Subcutaneous adipose tissue (tissue), 4 donors: Measurements from ENCODE around the gene TXNL4A. TPM values are rescaled to one million over a fixed set of nuclear protein-coding genes. Genes with fewer than 3 reads are reported as not detected.

ENCODE experiments used
- CTCF ChIP-seq: fragments of 450-650 bp; IDR thresholded peaks from one replicate; pipeline ENCODE4 v1.5.1; 2016; ENCODE audit warnings: low read depth, mild to moderate bottlenecking, control low read depth, antibody characterized with exemption, moderate library complexity
- total RNA-seq, 4 donors: library from RNA; depleted of rRNA; stranded (reverse); fragments of >200 nt; gene quantifications; one replicate each; pipeline ENCODE4 v1.1.0, GENCODE V29; 2016

TXNL4A gene
- total RNA-seq = 10 to 100 TPM; 22.9 to 53.3 (median 28.1) TPM

GRCh38 chr18:79988451-79989194 is at the start of gene TXNL4A:
TSS of gene TXNL4A (minus strand) at chr18:79988563. CDS start at chr18:79988392, 171 bp downstream.
- no peak for TF ChIP-seq CTCF

GRCh38 chr18:80037300-80037699 is 48.9 kb upstream of the TXNL4A start:
- no peak for TF ChIP-seq CTCF

- TF ChIP-seq CTCF = no peak
Observed at GRCh38 chr18:80035997-80036396, 47.6 kb upstream of the TXNL4A start.

GRCh38 chr18:80034852-80035406 is 46.6 kb upstream of the TXNL4A start:
- TF ChIP-seq CTCF = no peak

- no peak for TF ChIP-seq CTCF
Observed at GRCh38 chr18:80034068-80034851, 45.9 kb upstream of the TXNL4A start, which contains the start of gene RBFA. TSS of gene RBFA (plus strand) at chr18:80034434. CDS start at chr18:80034496, 62 bp downstream.

- no peak for TF ChIP-seq CTCF
Observed at GRCh38 chr18:80033181-80034067, 45.1 kb upstream of the TXNL4A start.
